ENCODE results near the gene PLCXD3.

DNA sequence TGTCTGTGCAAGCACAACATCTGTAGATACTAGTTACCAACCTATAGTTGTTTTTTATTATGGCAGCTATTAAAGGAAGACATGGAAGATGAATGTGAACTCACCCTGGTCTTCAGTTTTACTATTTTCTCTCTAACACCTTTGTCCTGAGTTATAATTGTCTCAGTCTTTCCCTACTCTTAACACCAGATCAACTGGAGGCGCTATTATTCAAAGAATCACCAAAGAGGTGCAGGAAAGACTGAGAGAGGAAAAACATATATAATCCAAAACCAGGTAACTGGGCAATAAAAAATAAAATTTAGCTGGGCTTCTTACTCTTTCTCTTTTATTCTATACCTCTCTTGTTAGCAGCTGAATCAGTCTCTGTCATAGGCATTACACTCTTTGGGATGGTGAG lies 162.8 kb downstream of the PLCXD3 start:
- TF ChIP-seq, protein P1, sequence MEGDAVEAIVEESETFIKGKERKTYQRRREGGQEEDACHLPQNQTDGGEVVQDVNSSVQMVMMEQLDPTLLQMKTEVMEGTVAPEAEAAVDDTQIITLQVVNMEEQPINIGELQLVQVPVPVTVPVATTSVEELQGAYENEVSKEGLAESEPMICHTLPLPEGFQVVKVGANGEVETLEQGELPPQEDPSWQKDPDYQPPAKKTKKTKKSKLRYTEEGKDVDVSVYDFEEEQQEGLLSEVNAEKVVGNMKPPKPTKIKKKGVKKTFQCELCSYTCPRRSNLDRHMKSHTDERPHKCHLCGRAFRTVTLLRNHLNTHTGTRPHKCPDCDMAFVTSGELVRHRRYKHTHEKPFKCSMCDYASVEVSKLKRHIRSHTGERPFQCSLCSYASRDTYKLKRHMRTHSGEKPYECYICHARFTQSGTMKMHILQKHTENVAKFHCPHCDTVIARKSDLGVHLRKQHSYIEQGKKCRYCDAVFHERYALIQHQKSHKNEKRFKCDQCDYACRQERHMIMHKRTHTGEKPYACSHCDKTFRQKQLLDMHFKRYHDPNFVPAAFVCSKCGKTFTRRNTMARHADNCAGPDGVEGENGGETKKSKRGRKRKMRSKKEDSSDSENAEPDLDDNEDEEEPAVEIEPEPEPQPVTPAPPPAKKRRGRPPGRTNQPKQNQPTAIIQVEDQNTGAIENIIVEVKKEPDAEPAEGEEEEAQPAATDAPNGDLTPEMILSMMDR (conservative IDR thresholded peaks at IDR 0.05; ENCODE audit: low read depth, low read length), result 0 out of 2 replicates have a peak, but pooled peaks have one; percentile 12
- no peak for TF ChIP-seq RAD21 (IDR thresholded peaks at IDR 0.05; ENCODE audit: low read length)

Measured in IMR-90 (cell line).